WTC11 (cell line): ENCODE data around the gene POGZ.

Experiments
- TCF7 ChIP-seq: sonication (generic); formaldehyde crosslinking; IDR thresholded peaks from 2 replicates; pipeline ENCODE4 v1.8.0; 2022; ENCODE audit warnings: mild to moderate bottlenecking, low read depth, missing genetic modification reagents, moderate library complexity
- TF ChIP-seq, protein P1 (sequence below): fragments of 200-600 bp; IDR thresholded peaks from 2 replicates; pipeline ENCODE4 v1.8.0; 2022; ENCODE audit warnings: antibody characterized with exemption

- TF ChIP-seq, protein P1, sequence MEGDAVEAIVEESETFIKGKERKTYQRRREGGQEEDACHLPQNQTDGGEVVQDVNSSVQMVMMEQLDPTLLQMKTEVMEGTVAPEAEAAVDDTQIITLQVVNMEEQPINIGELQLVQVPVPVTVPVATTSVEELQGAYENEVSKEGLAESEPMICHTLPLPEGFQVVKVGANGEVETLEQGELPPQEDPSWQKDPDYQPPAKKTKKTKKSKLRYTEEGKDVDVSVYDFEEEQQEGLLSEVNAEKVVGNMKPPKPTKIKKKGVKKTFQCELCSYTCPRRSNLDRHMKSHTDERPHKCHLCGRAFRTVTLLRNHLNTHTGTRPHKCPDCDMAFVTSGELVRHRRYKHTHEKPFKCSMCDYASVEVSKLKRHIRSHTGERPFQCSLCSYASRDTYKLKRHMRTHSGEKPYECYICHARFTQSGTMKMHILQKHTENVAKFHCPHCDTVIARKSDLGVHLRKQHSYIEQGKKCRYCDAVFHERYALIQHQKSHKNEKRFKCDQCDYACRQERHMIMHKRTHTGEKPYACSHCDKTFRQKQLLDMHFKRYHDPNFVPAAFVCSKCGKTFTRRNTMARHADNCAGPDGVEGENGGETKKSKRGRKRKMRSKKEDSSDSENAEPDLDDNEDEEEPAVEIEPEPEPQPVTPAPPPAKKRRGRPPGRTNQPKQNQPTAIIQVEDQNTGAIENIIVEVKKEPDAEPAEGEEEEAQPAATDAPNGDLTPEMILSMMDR = no peak
- no peak for TF ChIP-seq TCF7 (CRISPR knock-in tag)
These were observed 91.5 kb downstream of the POGZ start for GRCh38 chr1:151367658-151368392.
